Measurements from ENCODE around the gene GPR150. TPM values are rescaled to one million over a fixed set of nuclear protein-coding genes. Genes with fewer than 3 reads are reported as not detected.

GPR150 gene
- total and polyA plus RNA-seq, 9 of the 15 experiments (the other 6 are each of a cell fraction or from before 2014, with no cell fraction given) = not detected

DNA sequence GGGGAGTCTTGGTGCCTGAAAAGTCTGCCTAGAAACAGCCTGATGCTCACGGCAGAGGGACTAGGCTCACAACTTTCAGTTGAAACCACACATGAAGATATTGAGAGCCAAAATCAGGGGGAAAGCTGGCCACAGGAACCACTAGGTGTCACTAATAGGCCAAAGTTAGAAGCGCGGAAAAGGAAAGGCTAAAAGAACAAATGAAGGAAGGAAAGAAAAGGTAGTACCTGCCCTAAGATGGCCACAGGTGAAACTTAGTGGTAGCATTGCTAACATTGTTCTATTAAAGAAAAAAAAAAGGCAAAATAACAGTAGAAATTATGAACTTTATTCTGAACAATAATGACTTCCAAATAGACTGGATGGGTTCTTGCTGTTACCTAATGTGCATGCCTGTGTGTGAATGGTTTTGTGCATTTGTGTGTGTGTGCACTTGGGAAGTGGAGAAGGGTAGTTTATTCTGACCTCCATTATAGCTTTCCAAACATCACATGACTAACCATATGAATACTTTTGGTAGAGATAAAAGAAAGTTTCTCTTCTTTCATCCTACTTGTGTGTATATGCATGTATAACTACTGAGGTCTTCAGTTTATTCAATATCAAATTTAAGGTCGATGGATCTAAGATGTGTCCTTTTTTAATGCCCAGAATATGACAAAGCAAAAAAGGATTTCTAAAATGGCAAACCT is 24.6 kb downstream of the GPR150 start (continued):
- TF ChIP-seq, protein P1, sequence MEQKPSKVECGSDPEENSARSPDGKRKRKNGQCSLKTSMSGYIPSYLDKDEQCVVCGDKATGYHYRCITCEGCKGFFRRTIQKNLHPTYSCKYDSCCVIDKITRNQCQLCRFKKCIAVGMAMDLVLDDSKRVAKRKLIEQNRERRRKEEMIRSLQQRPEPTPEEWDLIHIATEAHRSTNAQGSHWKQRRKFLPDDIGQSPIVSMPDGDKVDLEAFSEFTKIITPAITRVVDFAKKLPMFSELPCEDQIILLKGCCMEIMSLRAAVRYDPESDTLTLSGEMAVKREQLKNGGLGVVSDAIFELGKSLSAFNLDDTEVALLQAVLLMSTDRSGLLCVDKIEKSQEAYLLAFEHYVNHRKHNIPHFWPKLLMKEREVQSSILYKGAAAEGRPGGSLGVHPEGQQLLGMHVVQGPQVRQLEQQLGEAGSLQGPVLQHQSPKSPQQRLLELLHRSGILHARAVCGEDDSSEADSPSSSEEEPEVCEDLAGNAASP (IDR thresholded peaks at IDR 0.05) = no peak
- TF ChIP-seq CTBP1 (IDR thresholded peaks at IDR 0.05; ENCODE audit: borderline replicate concordance) = peak; percentile 40; the same call in 1 of the 2 replicates
- TF ChIP-seq GATAD2B (IDR thresholded peaks at IDR 0.05; ENCODE audit: borderline replicate concordance) = no peak
- peak; percentile 7 for TF ChIP-seq MEIS2 (IDR thresholded peaks at IDR 0.05; ENCODE audit: partially characterized antibody)
- TF ChIP-seq, protein P2, sequence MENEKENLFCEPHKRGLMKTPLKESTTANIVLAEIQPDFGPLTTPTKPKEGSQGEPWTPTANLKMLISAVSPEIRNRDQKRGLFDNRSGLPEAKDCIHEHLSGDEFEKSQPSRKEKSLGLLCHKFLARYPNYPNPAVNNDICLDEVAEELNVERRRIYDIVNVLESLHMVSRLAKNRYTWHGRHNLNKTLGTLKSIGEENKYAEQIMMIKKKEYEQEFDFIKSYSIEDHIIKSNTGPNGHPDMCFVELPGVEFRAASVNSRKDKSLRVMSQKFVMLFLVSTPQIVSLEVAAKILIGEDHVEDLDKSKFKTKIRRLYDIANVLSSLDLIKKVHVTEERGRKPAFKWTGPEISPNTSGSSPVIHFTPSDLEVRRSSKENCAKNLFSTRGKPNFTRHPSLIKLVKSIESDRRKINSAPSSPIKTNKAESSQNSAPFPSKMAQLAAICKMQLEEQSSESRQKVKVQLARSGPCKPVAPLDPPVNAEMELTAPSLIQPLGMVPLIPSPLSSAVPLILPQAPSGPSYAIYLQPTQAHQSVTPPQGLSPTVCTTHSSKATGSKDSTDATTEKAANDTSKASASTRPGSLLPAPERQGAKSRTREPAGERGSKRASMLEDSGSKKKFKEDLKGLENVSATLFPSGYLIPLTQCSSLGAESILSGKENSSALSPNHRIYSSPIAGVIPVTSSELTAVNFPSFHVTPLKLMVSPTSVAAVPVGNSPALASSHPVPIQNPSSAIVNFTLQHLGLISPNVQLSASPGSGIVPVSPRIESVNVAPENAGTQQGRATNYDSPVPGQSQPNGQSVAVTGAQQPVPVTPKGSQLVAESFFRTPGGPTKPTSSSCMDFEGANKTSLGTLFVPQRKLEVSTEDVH (IDR thresholded peaks at IDR 0.05; ENCODE audit: low read depth, partially characterized antibody) = peak; percentile 52
- TF ChIP-seq CHD2 (IDR thresholded peaks at IDR 0.05; ENCODE audit: low read depth, low read length) = no peak
- TF ChIP-seq, protein P3, sequence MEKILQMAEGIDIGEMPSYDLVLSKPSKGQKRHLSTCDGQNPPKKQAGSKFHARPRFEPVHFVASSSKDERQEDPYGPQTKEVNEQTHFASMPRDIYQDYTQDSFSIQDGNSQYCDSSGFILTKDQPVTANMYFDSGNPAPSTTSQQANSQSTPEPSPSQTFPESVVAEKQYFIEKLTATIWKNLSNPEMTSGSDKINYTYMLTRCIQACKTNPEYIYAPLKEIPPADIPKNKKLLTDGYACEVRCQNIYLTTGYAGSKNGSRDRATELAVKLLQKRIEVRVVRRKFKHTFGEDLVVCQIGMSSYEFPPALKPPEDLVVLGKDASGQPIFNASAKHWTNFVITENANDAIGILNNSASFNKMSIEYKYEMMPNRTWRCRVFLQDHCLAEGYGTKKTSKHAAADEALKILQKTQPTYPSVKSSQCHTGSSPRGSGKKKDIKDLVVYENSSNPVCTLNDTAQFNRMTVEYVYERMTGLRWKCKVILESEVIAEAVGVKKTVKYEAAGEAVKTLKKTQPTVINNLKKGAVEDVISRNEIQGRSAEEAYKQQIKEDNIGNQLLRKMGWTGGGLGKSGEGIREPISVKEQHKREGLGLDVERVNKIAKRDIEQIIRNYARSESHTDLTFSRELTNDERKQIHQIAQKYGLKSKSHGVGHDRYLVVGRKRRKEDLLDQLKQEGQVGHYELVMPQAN (IDR thresholded peaks at IDR 0.05; ENCODE audit: borderline replicate concordance) = no peak
